Omental fat pad (tissue), 4 donors: Measurements from ENCODE around the gene F2RL3. TPM values are rescaled to one million over a fixed set of nuclear protein-coding genes. Genes with fewer than 3 reads are reported as not detected.

Experiments used
- ATAC-seq: fragments of 150-250 bp; one replicate; pipeline ENCODE4 v1.9.1; 2016; ENCODE audit warnings: mild to moderate bottlenecking, moderate library complexity; ENCODE audit not compliant: low FRiP score
- DNase-seq: peaks from one replicate; pipeline ENCODE4 v3.0.0-alpha.2; 2019; ENCODE audit warnings: low spot score
- CTCF ChIP-seq, 3 donors: fragments of 450-650 bp; IDR thresholded peaks; one replicate each; pipeline ENCODE4 v1.5.1; 2016 to 2017; ENCODE audit warnings: antibody characterized with exemption in 3 of 3, mild to moderate bottlenecking in 3 of 3, moderate library complexity in 2 of 3
- total RNA-seq, 4 donors: library from RNA; depleted of rRNA; stranded (reverse); fragments of >200 nt; gene quantifications; one replicate each; pipeline ENCODE4 v1.1.0, GENCODE V29; 2016

F2RL3 gene
- total RNA-seq, 4 donors from 2014 or later = 4.1 to 31.8 (median 9.2) TPM

- no peak for TF ChIP-seq CTCF (IDR thresholded peaks at IDR 0.05)
- ATAC-seq = no peak
- DNase-seq = no peak
Measured at GRCh38 chr19:16851031-16851712, 37.6 kb upstream of the F2RL3 start.

GRCh38 chr19:16853066-16853465, 35.7 kb upstream of the F2RL3 start:
- no peak for ATAC-seq
- TF ChIP-seq CTCF (IDR thresholded peaks at IDR 0.05) = no peak
- DNase-seq = no peak

- DNase-seq = no peak
- ATAC-seq = no peak
- TF ChIP-seq CTCF (IDR thresholded peaks at IDR 0.05) = no peak
Measured at GRCh38 chr19:16856091-16856490, 32.7 kb upstream of the F2RL3 start.

GRCh38 chr19:16859626-16860025, 29.2 kb upstream of the F2RL3 start:
- ATAC-seq (no peak), DNase-seq (no peak)
- no peak for TF ChIP-seq CTCF (IDR thresholded peaks at IDR 0.05)

- DNase-seq (no peak), ATAC-seq (no peak)
- TF ChIP-seq CTCF (IDR thresholded peaks at IDR 0.05) = no peak
Measured at GRCh38 chr19:16860118-16860517, 28.7 kb upstream of the F2RL3 start.

GRCh38 chr19:16861011-16861410, 27.8 kb upstream of the F2RL3 start:
- TF ChIP-seq CTCF (IDR thresholded peaks at IDR 0.05) = no peak
- no peak for DNase-seq
- ATAC-seq = no peak

- ATAC-seq (no peak), DNase-seq (no peak)
- TF ChIP-seq CTCF (IDR thresholded peaks at IDR 0.05) = no peak
Measured at GRCh38 chr19:16861834-16862233, 27.0 kb upstream of the F2RL3 start.
